Measurements from ENCODE around the gene DLGAP1.

DNA sequence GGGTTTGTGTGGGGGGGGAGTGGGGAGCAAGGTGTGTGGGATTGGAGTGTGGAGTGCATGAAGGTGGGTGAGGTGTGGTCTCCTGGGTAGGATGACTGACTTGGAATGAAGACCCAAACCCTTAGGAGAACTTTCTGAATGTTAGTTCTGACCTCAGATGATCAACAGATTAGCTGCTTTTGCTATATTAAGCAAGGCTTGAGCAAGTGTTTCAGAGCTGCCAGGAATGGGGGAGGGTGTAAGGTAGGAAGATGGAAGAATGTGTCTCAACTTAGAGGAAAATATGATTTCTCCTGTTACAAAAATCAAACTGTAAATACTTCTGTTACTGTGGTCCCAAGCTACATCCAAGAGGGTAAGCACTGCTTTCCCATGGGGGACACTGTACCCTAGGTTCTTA lies 731.6 kb downstream of the DLGAP1 start:
- TF ChIP-seq, protein P1, sequence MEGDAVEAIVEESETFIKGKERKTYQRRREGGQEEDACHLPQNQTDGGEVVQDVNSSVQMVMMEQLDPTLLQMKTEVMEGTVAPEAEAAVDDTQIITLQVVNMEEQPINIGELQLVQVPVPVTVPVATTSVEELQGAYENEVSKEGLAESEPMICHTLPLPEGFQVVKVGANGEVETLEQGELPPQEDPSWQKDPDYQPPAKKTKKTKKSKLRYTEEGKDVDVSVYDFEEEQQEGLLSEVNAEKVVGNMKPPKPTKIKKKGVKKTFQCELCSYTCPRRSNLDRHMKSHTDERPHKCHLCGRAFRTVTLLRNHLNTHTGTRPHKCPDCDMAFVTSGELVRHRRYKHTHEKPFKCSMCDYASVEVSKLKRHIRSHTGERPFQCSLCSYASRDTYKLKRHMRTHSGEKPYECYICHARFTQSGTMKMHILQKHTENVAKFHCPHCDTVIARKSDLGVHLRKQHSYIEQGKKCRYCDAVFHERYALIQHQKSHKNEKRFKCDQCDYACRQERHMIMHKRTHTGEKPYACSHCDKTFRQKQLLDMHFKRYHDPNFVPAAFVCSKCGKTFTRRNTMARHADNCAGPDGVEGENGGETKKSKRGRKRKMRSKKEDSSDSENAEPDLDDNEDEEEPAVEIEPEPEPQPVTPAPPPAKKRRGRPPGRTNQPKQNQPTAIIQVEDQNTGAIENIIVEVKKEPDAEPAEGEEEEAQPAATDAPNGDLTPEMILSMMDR (conservative IDR thresholded peaks at IDR 0.05 in 1 of 2, IDR thresholded peaks at IDR 0.05 in 1 of 2; ENCODE audit: extremely low read depth in 1 of 2, insufficient read depth in 1 of 2, low read depth in 1 of 2, low read length in 2 of 2) = no peak
- no peak for TF ChIP-seq EZH2 (IDR thresholded peaks at IDR 0.05; ENCODE audit: borderline replicate concordance, low read length)
